Endothelial cell of hepatic sinusoid (primary cell): ENCODE results near the gene SOBP.
"Not testable (repeated sequence)": the region's sequence is repeated elsewhere in the genome, so short reads cannot be mapped to it uniquely, and the experiment has no call there.

ENCODE experiments used
- in situ Hi-C: cut with HindIII; loops from 2 replicates; pipeline ENCODE4 v1.10.0; 2017; ENCODE audit warnings: low sequenced_read_pairs

SOBP gene

GRCh38 chr6:107519224-107519623 is 29.3 kb downstream of the SOBP start:
- in situ Hi-C loops: not testable (repeated sequence)

- in situ Hi-C loops: not testable (repeated sequence)
Measured at GRCh38 chr6:107520706-107521105, 30.8 kb downstream of the SOBP start.

GRCh38 chr6:107523054-107523791 is 33.3 kb downstream of the SOBP start:
- in situ Hi-C loops: no loop called here

- in situ Hi-C loops: no loop called here
Measured at GRCh38 chr6:107523794-107524193, 33.9 kb downstream of the SOBP start.

GRCh38 chr6:107524626-107525025 is 34.7 kb downstream of the SOBP start:
- in situ Hi-C loops: no loop called here

GRCh38 chr6:107531868-107532267 is 42.0 kb downstream of the SOBP start:
- in situ Hi-C loops: no loop called here

- in situ Hi-C loops: no loop called here
Measured at GRCh38 chr6:107532706-107533105, 42.8 kb downstream of the SOBP start.

GRCh38 chr6:107533415-107534059 is 43.6 kb downstream of the SOBP start:
- in situ Hi-C loops: no loop called here

GRCh38 chr6:107534571-107535141 is 44.7 kb downstream of the SOBP start:
- in situ Hi-C loops: no loop called here

- in situ Hi-C loops: no loop called here
Measured at GRCh38 chr6:107535626-107536025, 45.7 kb downstream of the SOBP start.

- in situ Hi-C loops: no loop called here
Measured at GRCh38 chr6:107536180-107536961, 46.5 kb downstream of the SOBP start.

GRCh38 chr6:107537559-107537958 is 47.6 kb downstream of the SOBP start:
- in situ Hi-C loops: no loop called here

- in situ Hi-C loops: no loop called here
Measured at GRCh38 chr6:107538856-107539387, 49.0 kb downstream of the SOBP start.

GRCh38 chr6:107539409-107539808 is 49.5 kb downstream of the SOBP start:
- in situ Hi-C loops: no loop called here

GRCh38 chr6:107539849-107540464 is 50.0 kb downstream of the SOBP start:
- in situ Hi-C loops: no loop called here

GRCh38 chr6:107540465-107540857 is 50.5 kb downstream of the SOBP start:
- in situ Hi-C loops: no loop called here

GRCh38 chr6:107542192-107542668 is 52.3 kb downstream of the SOBP start:
- in situ Hi-C loops: no loop called here

GRCh38 chr6:107543088-107543487 is 53.2 kb downstream of the SOBP start:
- in situ Hi-C loops: no loop called here

- in situ Hi-C loops: no loop called here
Measured at GRCh38 chr6:107543567-107543966, 53.6 kb downstream of the SOBP start.

- in situ Hi-C loops: loop anchor here (5.0 kb wide), 1 partner anchor 83 kb away; no protein-coding TSS in a partner anchor
Measured at GRCh38 chr6:107545763-107546162, 55.8 kb downstream of the SOBP start.
